ENCODE measurements around the gene EXTL2. TPM values are rescaled to one million over a fixed set of nuclear protein-coding genes. Genes with fewer than 3 reads are reported as not detected.
"Not testable (repeated sequence)": the region's sequence is repeated elsewhere in the genome, so short reads cannot be mapped to it uniquely, and the experiment has no call there.

Gene EXTL2
- total RNA-seq, 1 experiment from 2014 or later = 57.7 TPM

DNA sequence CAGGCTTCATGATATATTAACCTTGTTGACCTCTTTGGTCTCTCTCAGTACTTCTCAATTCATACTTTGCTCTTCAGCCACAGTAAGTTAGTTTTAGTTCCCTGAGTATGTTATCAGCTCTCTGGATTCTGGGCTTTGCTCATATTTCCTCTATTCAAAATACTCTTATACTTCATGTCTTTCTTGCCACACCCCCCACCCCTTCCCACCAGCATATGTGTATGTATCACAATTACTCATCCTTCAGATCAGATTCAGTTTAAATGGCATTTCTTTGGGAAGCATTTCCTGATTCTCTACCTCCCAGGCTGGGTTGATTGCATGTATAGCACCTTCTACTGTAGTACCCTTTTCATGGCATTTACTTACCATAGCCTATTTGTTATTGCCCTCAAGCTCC lies 29.6 kb upstream of the EXTL2 start:
- Histone ChIP-seq H3K4me3 (ENCODE audit: insufficient read depth, low read depth, low read length) (no peak overlapping the region), H3K36me3 (replicated peaks; ENCODE audit: control insufficient read depth, insufficient read depth, low read length) (peaks cover 2% of the 10 kb centered on the region), H3K27me3 (ENCODE audit: control insufficient read depth, insufficient read depth, low read length) (no peaks in the 10 kb centered on the region)
- no peak for DNase-seq

DNA sequence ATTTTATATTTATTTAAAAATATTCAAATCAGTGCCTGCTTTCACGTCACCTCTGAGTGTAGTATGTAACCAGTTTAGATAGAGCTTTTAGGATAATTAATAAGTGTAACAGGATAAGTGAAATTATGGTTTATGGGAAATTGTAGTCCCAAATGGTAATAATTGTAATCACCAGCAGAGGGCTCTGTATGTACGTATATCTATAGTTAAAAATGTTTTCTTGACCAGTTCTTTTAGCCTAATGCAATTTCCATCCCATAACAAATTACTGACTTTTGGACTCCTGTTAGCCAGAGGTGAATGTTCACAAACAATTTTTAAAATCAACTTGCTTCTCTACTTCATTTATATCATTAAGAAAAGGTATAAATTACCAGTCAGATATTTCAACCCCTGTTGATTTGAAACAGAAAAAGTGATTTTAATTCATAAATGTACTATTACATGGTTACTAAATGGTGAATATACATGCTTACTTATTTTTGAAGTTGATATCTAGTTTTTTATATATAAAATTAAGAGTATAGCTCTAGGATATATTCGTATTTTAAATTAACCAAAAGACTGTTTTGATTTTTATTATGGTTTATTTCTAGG lies 26.6 kb upstream of the EXTL2 start:
- peak; percentile 11 for DNase-seq

DNA sequence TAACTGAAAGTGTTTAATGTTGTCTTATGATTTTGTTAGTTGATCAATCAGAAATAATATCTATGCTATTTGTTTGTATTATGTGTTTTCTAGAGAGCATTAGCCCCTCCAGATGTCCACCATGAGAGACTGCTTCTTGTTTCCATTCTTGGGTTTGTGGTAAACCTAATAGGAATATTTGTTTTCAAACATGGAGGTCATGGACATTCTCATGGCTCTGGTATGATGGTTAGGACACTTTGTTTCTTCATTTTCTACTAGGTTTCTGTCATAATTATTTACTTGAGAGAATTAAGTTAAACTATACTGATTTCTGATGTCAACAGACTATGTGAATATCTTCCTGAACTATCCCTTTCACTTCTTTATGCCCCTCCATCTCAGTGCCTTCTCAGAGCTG lies 17.4 kb upstream of the EXTL2 start:
- H3K4me3 ChIP-seq (ENCODE audit: insufficient read depth, low read depth, low read length) = no peak overlapping the region
- H3K36me3 ChIP-seq (replicated peaks; ENCODE audit: control insufficient read depth, insufficient read depth, low read length) = peaks cover 8% of the 10 kb centered on the region
- no peaks in the 10 kb centered on the region for H3K27me3 ChIP-seq (ENCODE audit: control insufficient read depth, insufficient read depth, low read length)
- no peak for DNase-seq

More for the DNA sequence above, 26.6 kb upstream of the EXTL2 start:
- Histone ChIP-seq H3K36me3 (replicated peaks; ENCODE audit: control insufficient read depth, insufficient read depth, low read length) (peaks cover 4% of the 10 kb centered on the region), H3K4me3 (ENCODE audit: insufficient read depth, low read depth, low read length) (no peak overlapping the region), H3K27me3 (ENCODE audit: control insufficient read depth, insufficient read depth, low read length) (no peaks in the 10 kb centered on the region)

DNA sequence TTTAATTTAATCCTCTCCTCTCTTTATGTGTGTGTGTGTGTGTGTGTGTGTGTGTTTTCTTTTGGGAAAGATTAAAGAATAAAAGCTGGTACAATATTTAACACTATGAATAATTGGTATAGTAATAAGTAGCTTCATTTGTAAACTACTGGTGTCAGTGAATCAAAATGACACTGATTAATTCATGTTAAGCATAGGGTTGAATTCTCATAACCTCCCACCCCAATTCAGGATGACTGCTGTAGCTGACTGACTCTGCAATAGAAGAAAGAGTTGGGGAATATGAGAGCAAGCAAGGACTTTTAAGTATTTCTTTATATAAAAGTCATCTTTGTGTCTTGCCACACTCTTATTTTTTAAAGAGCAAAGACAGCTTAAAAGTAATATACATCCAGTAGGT lies 14.4 kb upstream of the EXTL2 start:
- no peak overlapping the region for H3K4me3 ChIP-seq (ENCODE audit: insufficient read depth, low read depth, low read length)
- DNase-seq = no peak
- H3K27me3 ChIP-seq (ENCODE audit: control insufficient read depth, insufficient read depth, low read length) = no peaks in the 10 kb centered on the region
- peaks cover 8% of the 10 kb centered on the region for H3K36me3 ChIP-seq (replicated peaks; ENCODE audit: control insufficient read depth, insufficient read depth, low read length)

DNA sequence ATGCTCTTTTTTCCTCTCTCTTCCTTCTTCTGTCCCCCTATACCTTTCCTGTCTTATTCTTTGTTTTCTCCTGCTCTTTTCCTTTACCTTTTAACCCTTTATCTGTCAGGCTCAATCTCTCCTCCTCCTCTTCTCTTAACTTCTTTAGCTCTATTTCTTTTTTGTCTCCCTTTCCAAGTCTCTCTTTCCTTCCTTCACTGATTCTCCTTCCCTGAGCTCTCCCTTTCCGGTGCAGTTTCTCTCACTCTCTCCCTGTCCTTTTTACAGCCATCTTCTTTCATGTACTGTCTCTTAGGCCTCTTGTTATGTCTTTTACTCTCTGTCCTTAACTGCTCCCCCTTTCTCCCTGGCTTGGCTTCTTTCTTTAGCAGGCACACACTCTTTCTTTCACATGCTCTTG lies 13.2 kb upstream of the EXTL2 start:
- H3K36me3 ChIP-seq (replicated peaks; ENCODE audit: control insufficient read depth, insufficient read depth, low read length) = peaks cover 3% of the 10 kb centered on the region
- DNase-seq = no peak
- H3K27me3 ChIP-seq (ENCODE audit: control insufficient read depth, insufficient read depth, low read length) = no peaks in the 10 kb centered on the region
- H3K4me3 ChIP-seq (ENCODE audit: insufficient read depth, low read depth, low read length) = no peak overlapping the region

DNA sequence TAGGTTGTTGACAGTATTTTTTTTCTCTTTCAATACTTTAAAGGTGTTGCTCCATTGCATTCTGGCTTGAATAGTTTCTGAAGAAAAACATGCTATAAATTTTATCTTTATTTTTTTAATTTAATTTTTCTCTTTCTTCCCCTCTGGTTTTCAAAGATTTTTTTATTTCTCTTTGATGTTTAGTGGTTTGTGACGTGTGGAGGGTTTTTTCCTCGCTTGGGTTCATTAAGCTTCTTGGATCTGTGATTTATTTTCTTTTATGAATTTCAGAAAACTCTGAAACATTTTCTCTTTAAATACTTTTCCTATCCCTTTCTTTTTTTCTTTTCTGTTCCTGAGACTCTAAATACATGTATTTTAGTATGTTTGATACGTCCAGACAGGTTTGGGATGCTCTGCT lies 10.5 kb upstream of the EXTL2 start:
- Histone ChIP-seq H3K27me3 (ENCODE audit: control insufficient read depth, insufficient read depth, low read length) (no peaks in the 10 kb centered on the region), H3K4me3 (ENCODE audit: insufficient read depth, low read depth, low read length) (no peak overlapping the region), H3K36me3 (replicated peaks; ENCODE audit: control insufficient read depth, insufficient read depth, low read length) (peaks cover 1% of the 10 kb centered on the region)
- DNase-seq = no peak

DNA sequence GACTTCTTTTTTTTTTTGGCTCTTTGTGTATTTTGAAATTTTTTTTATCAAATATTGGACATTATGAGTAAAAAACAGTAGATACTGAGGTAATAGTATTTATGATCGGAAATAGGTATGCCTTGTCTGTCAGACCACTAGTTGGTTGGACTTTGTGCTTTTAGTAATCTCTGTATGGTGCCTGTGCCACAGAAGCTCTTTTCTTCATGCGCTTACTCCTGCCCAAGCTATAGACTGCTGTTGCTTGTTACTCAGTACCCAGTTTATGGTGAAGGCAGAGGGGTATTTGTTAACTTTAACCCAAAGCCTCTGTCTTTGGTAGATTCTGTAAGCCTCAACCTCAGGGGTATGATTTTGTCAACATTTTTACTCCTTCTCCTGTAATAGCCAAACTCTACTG lies 9.9 kb upstream of the EXTL2 start:
- H3K4me3 ChIP-seq (ENCODE audit: insufficient read depth, low read depth, low read length) = no peak overlapping the region
- no peaks in the 10 kb centered on the region for H3K27me3 ChIP-seq (ENCODE audit: control insufficient read depth, insufficient read depth, low read length)
- DNase-seq = no peak
- peaks cover 4% of the 10 kb centered on the region for H3K36me3 ChIP-seq (replicated peaks; ENCODE audit: control insufficient read depth, insufficient read depth, low read length)

DNA sequence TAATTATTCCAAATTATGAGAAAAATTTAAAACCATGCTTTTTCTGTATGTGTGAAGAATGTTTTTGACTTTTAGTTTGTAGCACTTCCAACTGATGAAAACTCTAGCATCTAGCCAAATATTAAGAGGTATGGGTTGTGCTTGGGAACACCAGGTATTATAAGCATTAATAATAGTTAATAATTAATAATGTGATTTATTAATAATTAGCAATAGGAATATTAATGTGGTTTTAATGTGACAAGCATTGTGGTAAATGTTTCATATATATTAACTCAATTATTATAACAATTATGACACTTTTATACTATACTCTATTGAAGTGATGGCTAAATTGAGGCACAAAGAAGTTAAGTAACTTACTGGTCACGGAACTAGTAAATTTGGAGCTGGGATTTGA lies 9.1 kb upstream of the EXTL2 start:
- Histone ChIP-seq H3K27me3 (ENCODE audit: control insufficient read depth, insufficient read depth, low read length) (no peaks in the 10 kb centered on the region), H3K4me3 (ENCODE audit: insufficient read depth, low read depth, low read length) (no peak overlapping the region), H3K36me3 (replicated peaks; ENCODE audit: control insufficient read depth, insufficient read depth, low read length) (peaks cover 6% of the 10 kb centered on the region)
- no peak for DNase-seq

DNA sequence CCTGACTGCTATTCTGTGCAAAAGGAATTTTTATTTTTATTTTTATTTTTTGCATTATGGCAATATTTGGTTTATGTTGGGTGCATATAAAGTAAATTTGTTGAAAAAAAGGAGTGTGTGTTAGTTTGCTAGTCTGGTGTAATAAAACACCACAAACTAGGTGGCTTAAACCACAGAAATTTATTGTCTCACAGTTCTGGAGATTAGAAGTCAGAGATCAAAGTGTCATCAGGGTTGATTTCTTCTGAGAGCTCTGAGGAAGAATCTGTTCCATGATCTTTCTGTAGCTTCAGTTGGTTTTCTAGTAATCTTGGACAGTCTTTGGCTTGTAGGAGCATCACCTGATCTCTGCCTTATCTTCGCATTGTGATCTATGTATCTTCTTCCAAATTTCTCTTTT lies 7.7 kb upstream of the EXTL2 start:
- Histone ChIP-seq H3K27me3 (ENCODE audit: control insufficient read depth, insufficient read depth, low read length) (no peaks in the 10 kb centered on the region), H3K36me3 (replicated peaks; ENCODE audit: control insufficient read depth, insufficient read depth, low read length) (peaks cover 6% of the 10 kb centered on the region), H3K4me3 (ENCODE audit: insufficient read depth, low read depth, low read length) (no peak overlapping the region)
- no peak for DNase-seq

DNA sequence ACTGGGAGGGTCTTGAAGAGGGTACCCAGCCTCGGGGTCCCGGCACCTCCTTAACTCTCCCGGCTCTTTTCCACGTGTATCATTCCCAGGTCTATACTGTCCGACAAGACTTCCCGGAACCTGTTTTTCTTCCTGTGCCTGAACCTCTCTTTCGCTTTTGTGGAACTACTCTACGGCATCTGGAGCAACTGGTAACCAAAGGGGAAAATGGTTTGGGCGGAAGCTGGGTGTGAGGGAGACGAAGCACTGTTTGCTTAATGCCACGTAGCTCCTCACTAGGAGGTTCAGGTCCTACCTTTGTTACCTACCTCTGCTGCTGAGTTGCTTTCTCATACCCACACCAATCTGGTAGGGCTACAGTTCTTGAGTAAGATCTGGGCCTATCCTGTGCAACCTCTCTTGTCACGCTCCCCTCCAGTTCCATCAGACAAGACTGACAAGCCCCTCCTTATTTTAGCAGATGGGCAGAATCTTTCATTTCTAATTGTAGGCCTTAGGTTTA lies 1.9 kb upstream of the EXTL2 start:
- H3K36me3 ChIP-seq (replicated peaks; ENCODE audit: control insufficient read depth, insufficient read depth, low read length) = peaks cover 6% of the 10 kb centered on the region
- H3K4me3 ChIP-seq (ENCODE audit: insufficient read depth, low read depth, low read length) = peak overlapping the region; percentile 96
- H3K27me3 ChIP-seq (ENCODE audit: control insufficient read depth, insufficient read depth, low read length) = no peaks in the 10 kb centered on the region
- DNase-seq = peak; percentile 19

DNA sequence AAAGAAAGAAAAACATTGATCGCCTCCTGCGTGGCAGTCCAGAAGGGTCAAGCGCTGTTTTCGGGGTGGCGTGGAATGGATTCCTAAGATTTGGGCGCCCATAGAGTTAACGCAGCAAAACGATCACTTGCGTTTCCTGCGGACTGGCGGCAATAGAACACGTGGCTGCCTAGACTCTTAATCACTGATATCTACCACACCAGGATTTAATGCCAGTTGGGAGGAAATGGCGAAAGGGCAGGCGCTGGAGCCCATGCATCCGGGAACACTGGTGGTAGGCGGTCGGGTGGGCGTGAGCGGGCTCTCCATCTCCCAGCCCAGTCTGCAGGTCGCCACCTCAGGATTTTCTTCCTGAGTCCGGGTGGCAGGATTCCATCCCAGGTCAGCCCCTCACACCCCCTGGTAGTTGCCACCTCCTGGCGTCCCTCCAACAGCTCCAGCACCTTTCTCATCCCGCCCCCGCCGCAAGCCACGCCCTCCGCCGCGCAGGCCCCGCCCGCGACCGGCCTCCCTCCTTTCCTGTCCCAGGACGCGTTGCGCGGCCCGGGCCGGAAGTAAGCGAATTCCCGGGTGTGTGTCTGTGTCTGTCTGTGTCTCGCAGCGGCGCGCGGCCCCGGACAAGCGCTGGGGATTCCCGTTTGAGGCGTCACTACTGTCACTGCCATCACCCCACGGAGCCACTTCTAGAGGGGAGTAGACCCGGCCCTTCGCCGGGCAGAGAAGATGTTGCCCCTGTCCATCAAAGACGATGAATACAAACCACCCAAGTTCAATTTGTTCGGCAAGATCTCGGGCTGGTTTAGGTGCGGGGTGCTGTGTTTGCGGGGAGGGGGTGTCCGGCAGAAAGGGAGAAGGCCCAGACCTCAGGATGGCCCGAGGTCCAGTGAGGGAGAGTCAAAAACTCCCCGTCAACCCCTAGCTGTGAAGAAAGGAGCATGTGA lies 1.2 kb upstream of the EXTL2 start, which contains the start of gene SLC30A7:
TSS of gene SLC30A7 (plus strand) at position 551 of the 941 bp plus-strand sequence. CDS start at position 724, 173 bp downstream.
- peaks cover 7% of the 10 kb centered on the region for H3K36me3 ChIP-seq (replicated peaks; ENCODE audit: control insufficient read depth, insufficient read depth, low read length)
- H3K4me3 ChIP-seq (ENCODE audit: insufficient read depth, low read depth, low read length) = peak within 1 kb of the TSS; percentile 96
- no peaks in the 10 kb centered on the region for H3K27me3 ChIP-seq (ENCODE audit: control insufficient read depth, insufficient read depth, low read length)
- peak; percentile 90 for DNase-seq

DNA sequence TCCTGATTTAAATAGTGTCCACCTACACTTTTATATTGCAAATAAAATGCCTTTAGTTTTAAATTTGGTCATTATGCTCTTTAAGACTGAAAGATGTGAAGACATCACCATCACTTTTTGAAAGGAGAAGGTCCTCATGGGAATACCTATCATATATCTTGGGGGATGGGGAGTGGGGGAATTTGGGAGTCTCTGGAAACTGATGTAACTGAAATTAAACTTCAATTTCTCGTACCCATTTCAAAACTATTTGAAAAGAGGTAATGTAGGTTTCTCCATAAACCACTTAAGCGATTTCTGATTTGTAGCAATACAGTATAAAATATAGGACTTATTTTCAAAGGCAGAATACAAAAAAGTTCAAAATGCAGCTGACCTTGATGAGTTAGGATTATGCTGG lies 924 bp downstream of the EXTL2 start:
- Histone ChIP-seq H3K4me3 (ENCODE audit: insufficient read depth, low read depth, low read length) (peak overlapping the region; percentile 96), H3K36me3 (replicated peaks; ENCODE audit: control insufficient read depth, insufficient read depth, low read length) (peaks cover 2% of the 10 kb centered on the region), H3K27me3 (ENCODE audit: control insufficient read depth, insufficient read depth, low read length) (no peaks in the 10 kb centered on the region)
- no peak for DNase-seq

DNA sequence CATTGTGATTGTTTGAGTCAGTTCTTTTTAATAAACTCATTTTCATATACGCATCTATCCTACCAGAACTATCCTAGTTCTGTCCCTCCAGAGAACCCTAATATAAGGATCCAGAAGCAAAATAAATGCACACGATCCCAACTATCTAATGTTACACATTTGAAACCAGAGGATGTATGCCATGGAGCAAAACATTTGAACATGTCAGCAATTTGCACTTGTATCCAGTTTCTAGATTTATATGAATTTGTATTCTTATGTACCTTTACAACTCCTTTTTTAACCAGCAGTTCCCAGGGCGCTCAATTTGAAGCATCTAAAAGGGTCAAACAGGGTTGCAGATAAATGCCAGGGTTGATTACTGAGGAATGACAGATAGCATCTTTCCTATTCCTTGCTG lies 2.1 kb downstream of the EXTL2 start:
- Histone ChIP-seq H3K36me3 (replicated peaks; ENCODE audit: control insufficient read depth, insufficient read depth, low read length) (peaks cover 2% of the 10 kb centered on the region), H3K27me3 (ENCODE audit: control insufficient read depth, insufficient read depth, low read length) (no peaks in the 10 kb centered on the region), H3K4me3 (ENCODE audit: insufficient read depth, low read depth, low read length) (no peak overlapping the region)
- no peak for DNase-seq

DNA sequence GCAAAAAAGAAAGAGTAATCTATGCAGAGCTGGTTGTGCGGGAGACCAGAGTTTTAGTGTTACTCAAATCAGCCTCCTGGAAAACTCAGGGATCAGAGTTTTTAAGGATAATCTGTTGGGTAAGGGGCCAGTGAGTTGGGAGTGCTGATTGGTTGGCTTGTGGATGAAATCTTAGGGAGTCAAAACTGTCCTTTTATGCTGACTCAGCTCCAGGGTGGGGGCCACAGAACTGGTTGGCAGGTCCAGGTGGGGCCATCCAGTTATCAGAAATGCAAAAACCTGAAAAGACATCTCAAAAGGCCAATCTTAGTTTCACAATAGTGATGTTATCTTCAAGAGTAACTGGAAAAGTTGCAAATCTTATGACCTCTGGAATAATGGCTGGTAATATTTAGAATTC lies 3.3 kb downstream of the EXTL2 start:
- Histone ChIP-seq H3K27me3 (ENCODE audit: control insufficient read depth, insufficient read depth, low read length) (no peaks in the 10 kb centered on the region), H3K36me3 (replicated peaks; ENCODE audit: control insufficient read depth, insufficient read depth, low read length) (peaks cover 2% of the 10 kb centered on the region), H3K4me3 (ENCODE audit: insufficient read depth, low read depth, low read length) (no peak overlapping the region)
- no peak for DNase-seq

DNA sequence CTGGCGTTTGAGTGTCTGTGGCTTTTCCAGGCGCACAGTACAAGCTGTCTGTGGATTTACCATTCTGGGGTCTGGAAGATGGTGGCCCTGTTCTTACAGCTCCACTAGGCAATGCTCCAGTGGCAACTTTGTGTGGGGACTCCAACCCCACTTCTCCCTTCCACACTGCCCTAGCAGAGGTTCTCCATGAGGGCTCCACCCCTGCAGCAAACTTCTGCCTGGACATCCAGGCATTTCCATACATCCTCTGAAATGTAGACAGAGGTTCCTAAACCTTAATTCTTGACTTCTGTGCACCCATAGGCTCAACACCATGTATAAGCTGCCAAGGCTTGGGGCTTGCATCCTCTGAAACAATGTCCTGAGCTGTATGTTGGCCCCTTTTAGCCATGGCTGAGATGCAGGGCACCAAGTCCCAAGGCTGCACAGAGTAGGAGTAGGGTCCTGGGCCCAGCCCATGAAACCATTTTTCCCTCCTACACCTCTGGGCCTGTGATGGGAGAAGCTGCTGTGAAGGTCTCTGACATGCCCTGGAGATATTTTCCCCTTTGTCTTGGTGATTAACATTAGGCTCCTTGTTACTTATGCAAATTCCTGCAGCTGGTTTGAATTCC lies 4.7 kb downstream of the EXTL2 start:
- not testable (repeated sequence) for H3K27me3 ChIP-seq (ENCODE audit: control insufficient read depth, insufficient read depth, low read length); H3K36me3 ChIP-seq (replicated peaks; ENCODE audit: control insufficient read depth, insufficient read depth, low read length); DNase-seq; H3K4me3 ChIP-seq (ENCODE audit: insufficient read depth, low read depth, low read length)

All from H7 (cell line).